PC-3 (cell line): ENCODE measurements around the gene SLC10A2. TPM values are rescaled to one million over a fixed set of nuclear protein-coding genes. Genes with fewer than 3 reads are reported as not detected.

ENCODE experiments used
- ATAC-seq: fragments of 200-7000 bp; cut with Tn5 transposase; 2 replicates; pipeline ENCODE4 v1.9.1; 2020; ENCODE audit warnings: mild to moderate bottlenecking, moderate library complexity
- BruUV-seq: library from RNA; stranded (reverse); fragments of 400-500 nt; replicated peaks from 2 replicates; lab custom pipeline; 2021; lab: Mats Ljungman, UMichigan
- CTCF ChIA-PET: fragments of 300-600 bp; sonication (Branson Sonifier 250); formaldehyde crosslinking; loops from one replicate; lab custom pipeline; 2022; ENCODE audit warnings: antibody characterized with exemption; lab: Charles Lee
- POLR2A ChIA-PET: fragments of 300-600 bp; sonication (Branson Sonifier 250); formaldehyde crosslinking; loops from one replicate; lab custom pipeline; 2022; ENCODE audit warnings: antibody characterized with exemption; ENCODE audit not compliant: unreplicated experiment; lab: Charles Lee
- DNase-seq: peaks from one replicate; pipeline ENCODE4 v3.0.0-alpha.2; 2015
- H2AFZ ChIP-seq: fragments of 300-600 bp; sonication (generic); 2 replicates; pipeline ENCODE4 v1.6.0; 2016; ENCODE audit warnings: antibody characterized with exemption, low read length
- H3F3A ChIP-seq: fragments of 300-600 bp; sonication (generic); one replicate; pipeline ENCODE4 v1.6.0; 2017; ENCODE audit warnings: antibody characterized with exemption, low read length, control low read depth, mild to moderate bottlenecking; ENCODE audit not compliant: unreplicated experiment
- H3K27ac ChIP-seq: fragments of 300-600 bp; sonication (generic); 2 replicates; pipeline ENCODE4 v1.5.1; 2016; ENCODE audit warnings: mild to moderate bottlenecking, low read length
- H3K27me3 ChIP-seq: fragments of 300-600 bp; sonication (generic); 2 replicates; pipeline ENCODE4 v1.6.1; 2016; ENCODE audit warnings: low read length, mixed read lengths
- H3K36me3 ChIP-seq: fragments of 300-600 bp; sonication (generic); 2 replicates; pipeline ENCODE4 v1.6.1; 2016; ENCODE audit warnings: low read depth, mixed run types, low read length, mixed read lengths
- H3K4me1 ChIP-seq: fragments of 300-600 bp; sonication (generic); 2 replicates; pipeline ENCODE4 v1.5.1; 2016; ENCODE audit warnings: low read length; ENCODE audit not compliant: insufficient read depth
- H3K4me2 ChIP-seq: fragments of 300-600 bp; sonication (generic); 2 replicates; pipeline ENCODE4 v1.6.0; 2016; ENCODE audit warnings: low read length
- H3K4me3 ChIP-seq: fragments of 300-600 bp; sonication (generic); 2 replicates; pipeline ENCODE4 v1.5.1; 2016; ENCODE audit warnings: mild to moderate bottlenecking, low read length, mixed read lengths
- H3K79me2 ChIP-seq: fragments of 300-600 bp; sonication (generic); 2 replicates; pipeline ENCODE4 v1.6.1; 2017; ENCODE audit warnings: low read length, mixed read lengths
- H3K9ac ChIP-seq: fragments of 300-600 bp; sonication (generic); 2 replicates; pipeline ENCODE4 v1.6.0; 2016; ENCODE audit warnings: mild to moderate bottlenecking, low read length
- H3K9me2 ChIP-seq: fragments of 300-600 bp; sonication (generic); replicated peaks from 2 replicates; pipeline ENCODE4 v1.6.1; 2016; ENCODE audit warnings: mixed run types, low read length, mixed read lengths
- H3K9me3 ChIP-seq: fragments of 300-600 bp; sonication (generic); 2 replicates; pipeline ENCODE4 v1.6.1; 2016; ENCODE audit warnings: low read length, mixed read lengths
- H4K20me1 ChIP-seq: fragments of 300-600 bp; sonication (generic); 2 replicates; pipeline ENCODE4 v1.6.1; 2016; ENCODE audit warnings: low read length, mixed read lengths
- EZH2 ChIP-seq: fragments of 300-600 bp; sonication (generic); IDR thresholded peaks from one replicate; pipeline ENCODE4 v1.6.1; 2017; ENCODE audit warnings: antibody characterized with exemption, mild to moderate bottlenecking, low read length; ENCODE audit not compliant: unreplicated experiment
- EZH2phosphoT487 ChIP-seq: fragments of 300-600 bp; sonication (generic); IDR thresholded peaks from 2 replicates; pipeline ENCODE4 v1.6.1; 2018; ENCODE audit warnings: mild to moderate bottlenecking, antibody characterized with exemption, low read length, borderline replicate concordance
- intact Hi-C: fragments of 100-400 bp; cut with micrococcal nuclease; formaldehyde crosslinking; loops from 2 replicates; pipeline ENCODE4 v1.9.0; 2023
- total RNA-seq: library from RNA; depleted of rRNA; stranded (reverse); fragments of >200 nt; gene quantifications from 2 replicates; pipeline ENCODE4 v1.2.3, GENCODE V29; 2014
- TF ChIP-seq, protein P1 (sequence below): fragments of 300-600 bp; sonication (generic); conservative IDR thresholded peaks from 2 replicates; pipeline ENCODE4 v1.5.1; 2017; ENCODE audit warnings: antibody characterized with exemption, low read depth, mild to moderate bottlenecking, low read length

Gene SLC10A2
- total RNA-seq, 1 experiment from 2014 or later: not detected

DNA sequence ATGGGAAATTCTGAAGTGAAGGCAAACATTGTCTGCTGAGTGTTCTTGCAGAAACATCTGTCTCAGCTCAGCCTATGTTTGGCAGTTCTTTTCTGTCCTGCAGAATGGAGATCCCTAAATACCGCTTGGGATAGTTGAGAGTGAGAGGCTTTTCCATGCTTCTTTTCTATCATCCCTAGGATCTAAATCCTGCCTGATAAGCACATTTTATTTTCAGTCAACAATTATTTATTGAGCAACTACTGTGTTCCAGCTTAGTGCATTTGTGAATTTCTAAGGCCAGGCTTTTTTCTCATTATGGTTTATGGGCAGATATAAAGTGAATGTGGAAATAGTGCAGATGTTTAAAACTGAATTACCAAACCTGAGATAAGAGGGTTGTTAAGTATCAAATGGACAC lies 62.6 kb downstream of the SLC10A2 start:
- H3K79me2 ChIP-seq: no peaks in the 10 kb centered on the region
- no peak overlapping the region for H3K9ac ChIP-seq
- no peak for ATAC-seq
- TF ChIP-seq EZH2phosphoT487: no peak
- TF ChIP-seq EZH2: no peak
- TF ChIP-seq, protein P1, sequence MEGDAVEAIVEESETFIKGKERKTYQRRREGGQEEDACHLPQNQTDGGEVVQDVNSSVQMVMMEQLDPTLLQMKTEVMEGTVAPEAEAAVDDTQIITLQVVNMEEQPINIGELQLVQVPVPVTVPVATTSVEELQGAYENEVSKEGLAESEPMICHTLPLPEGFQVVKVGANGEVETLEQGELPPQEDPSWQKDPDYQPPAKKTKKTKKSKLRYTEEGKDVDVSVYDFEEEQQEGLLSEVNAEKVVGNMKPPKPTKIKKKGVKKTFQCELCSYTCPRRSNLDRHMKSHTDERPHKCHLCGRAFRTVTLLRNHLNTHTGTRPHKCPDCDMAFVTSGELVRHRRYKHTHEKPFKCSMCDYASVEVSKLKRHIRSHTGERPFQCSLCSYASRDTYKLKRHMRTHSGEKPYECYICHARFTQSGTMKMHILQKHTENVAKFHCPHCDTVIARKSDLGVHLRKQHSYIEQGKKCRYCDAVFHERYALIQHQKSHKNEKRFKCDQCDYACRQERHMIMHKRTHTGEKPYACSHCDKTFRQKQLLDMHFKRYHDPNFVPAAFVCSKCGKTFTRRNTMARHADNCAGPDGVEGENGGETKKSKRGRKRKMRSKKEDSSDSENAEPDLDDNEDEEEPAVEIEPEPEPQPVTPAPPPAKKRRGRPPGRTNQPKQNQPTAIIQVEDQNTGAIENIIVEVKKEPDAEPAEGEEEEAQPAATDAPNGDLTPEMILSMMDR: no peak
- H3K4me2 ChIP-seq: no peak overlapping the region
- no peak for DNase-seq
- no peaks in the 10 kb centered on the region for H3K9me3 ChIP-seq
- no peaks in the 10 kb centered on the region for H3K9me2 ChIP-seq
- no peak overlapping the region for H3K27ac ChIP-seq
- intact Hi-C loops: no loop called here
- no peak overlapping the region for H3K4me3 ChIP-seq
- ChIA-PET POLR2A (no interaction called here), CTCF (no interaction called here)
- no peaks in the 10 kb centered on the region for H3F3A ChIP-seq
- no TSS peak for BruUV-seq
- no peaks in the 10 kb centered on the region for H4K20me1 ChIP-seq
- H3K4me1 ChIP-seq: no peaks in the 10 kb centered on the region
- no peak overlapping the region for H2AFZ ChIP-seq
- peaks cover 13% of the 10 kb centered on the region for H3K27me3 ChIP-seq
- no peaks in the 10 kb centered on the region for H3K36me3 ChIP-seq

DNA sequence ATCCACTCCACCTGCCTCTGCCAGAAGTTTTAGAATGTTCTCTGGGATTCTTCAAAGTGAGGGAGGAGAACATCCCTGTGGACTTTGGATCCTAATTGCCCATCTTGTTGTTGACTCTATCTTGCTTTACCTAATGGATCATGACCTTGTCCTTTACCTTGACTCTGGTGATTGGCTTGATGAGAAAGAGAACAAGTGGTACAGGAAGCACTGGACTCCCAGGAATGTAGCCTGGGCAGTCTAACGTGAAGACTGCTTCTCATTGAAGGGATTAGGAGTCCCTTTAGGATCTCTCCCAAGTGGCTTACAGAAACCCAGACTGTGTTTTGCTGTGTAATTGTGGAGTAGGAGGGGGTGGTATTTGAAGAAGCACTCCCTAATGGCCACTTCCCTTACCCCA lies 63.9 kb downstream of the SLC10A2 start:
- BruUV-seq: no TSS peak
- intact Hi-C loops: no loop called here

DNA sequence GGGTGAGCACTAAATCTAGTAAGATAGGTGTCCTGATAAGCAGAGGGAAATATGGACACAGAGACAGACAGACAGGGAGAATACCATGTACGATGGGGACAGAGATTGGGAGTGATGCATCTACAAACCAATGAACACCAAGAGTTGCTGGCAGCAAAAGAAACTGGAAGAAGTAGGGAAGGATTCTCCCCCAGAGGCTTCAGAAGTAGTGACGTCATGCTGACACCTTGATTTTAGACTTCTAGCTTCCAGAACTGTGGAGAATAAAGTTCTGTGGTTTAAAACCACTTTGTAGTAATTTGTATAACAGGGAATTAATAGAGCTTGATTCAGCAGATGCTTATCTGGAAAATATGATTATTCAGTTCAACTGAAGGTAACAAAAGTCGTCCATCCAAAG lies 66.1 kb downstream of the SLC10A2 start:
- DNase-seq (no peak), ATAC-seq (no peak)
- ChIA-PET POLR2A (no interaction called here), CTCF (no interaction called here)
- no peaks in the 10 kb centered on the region for H3K9me3 ChIP-seq
- no peaks in the 10 kb centered on the region for H3K36me3 ChIP-seq
- H3F3A ChIP-seq: no peaks in the 10 kb centered on the region
- no TSS peak for BruUV-seq
- no peak overlapping the region for H3K27ac ChIP-seq
- H3K4me2 ChIP-seq: no peak overlapping the region
- H2AFZ ChIP-seq: no peak overlapping the region
- peaks cover 8% of the 10 kb centered on the region for H3K27me3 ChIP-seq
- no peak overlapping the region for H3K9ac ChIP-seq
- H4K20me1 ChIP-seq: no peaks in the 10 kb centered on the region
- no peak overlapping the region for H3K4me3 ChIP-seq
- intact Hi-C loops: no loop called here
- H3K79me2 ChIP-seq: no peaks in the 10 kb centered on the region
- H3K4me1 ChIP-seq: no peaks in the 10 kb centered on the region
- TF ChIP-seq EZH2 (no peak), EZH2phosphoT487 (no peak)
- TF ChIP-seq, protein P1: no peak
- H3K9me2 ChIP-seq: no peaks in the 10 kb centered on the region

More for the DNA sequence above, 63.9 kb downstream of the SLC10A2 start:
- Histone ChIP-seq H4K20me1 (no peaks in the 10 kb centered on the region), H3F3A (no peaks in the 10 kb centered on the region), H3K79me2 (no peaks in the 10 kb centered on the region), H2AFZ (no peak overlapping the region), H3K4me3 (no peak overlapping the region), H3K27ac (no peak overlapping the region), H3K9me3 (no peaks in the 10 kb centered on the region), H3K9ac (no peak overlapping the region), H3K36me3 (no peaks in the 10 kb centered on the region), H3K9me2 (no peaks in the 10 kb centered on the region), H3K4me1 (no peaks in the 10 kb centered on the region), H3K27me3 (peaks cover 13% of the 10 kb centered on the region), H3K4me2 (no peak overlapping the region)
- DNase-seq (no peak), ATAC-seq (no peak)
- ChIA-PET POLR2A (no interaction called here), CTCF (no interaction called here)
- TF ChIP-seq EZH2: no peak
- TF ChIP-seq, protein P1: no peak
- no peak for TF ChIP-seq EZH2phosphoT487
